Measurements from ENCODE around the gene SLCO3A1. TPM values are rescaled to one million over a fixed set of nuclear protein-coding genes. Genes with fewer than 3 reads are reported as not detected.

The SLCO3A1 gene
- total RNA-seq, 1 experiment from 2014 or later = 9.1 TPM

DNA sequence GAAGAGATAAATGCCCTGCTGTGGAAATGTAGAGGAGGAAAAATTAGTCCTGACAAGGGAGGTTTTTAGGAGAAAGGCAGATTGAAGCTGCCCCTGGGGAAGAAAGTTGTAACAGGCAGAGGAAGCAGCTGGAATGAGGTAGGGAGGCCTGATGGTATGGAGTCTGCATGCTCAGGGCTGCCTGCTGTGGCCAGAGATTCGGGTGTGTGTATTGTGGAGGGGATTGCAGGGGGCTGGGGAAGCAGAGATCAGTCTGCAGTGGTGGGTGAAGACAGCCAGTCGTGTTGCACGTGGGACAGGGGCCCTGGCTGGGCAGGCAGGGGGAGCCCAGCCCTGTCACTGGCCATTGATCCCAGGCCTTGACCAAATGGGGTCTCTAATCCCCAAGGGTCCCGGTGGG is 96.5 kb downstream of the SLCO3A1 start (continued):
- TF ChIP-seq, protein P1, sequence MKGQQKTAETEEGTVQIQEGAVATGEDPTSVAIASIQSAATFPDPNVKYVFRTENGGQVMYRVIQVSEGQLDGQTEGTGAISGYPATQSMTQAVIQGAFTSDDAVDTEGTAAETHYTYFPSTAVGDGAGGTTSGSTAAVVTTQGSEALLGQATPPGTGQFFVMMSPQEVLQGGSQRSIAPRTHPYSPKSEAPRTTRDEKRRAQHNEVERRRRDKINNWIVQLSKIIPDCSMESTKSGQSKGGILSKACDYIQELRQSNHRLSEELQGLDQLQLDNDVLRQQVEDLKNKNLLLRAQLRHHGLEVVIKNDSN (CRISPR knock-in tag; IDR thresholded peaks at IDR 0.05) = no peak
- no peak for TF ChIP-seq SP1 (CRISPR knock-in tag; conservative IDR thresholded peaks at IDR 0.05)
- TF ChIP-seq, protein P2, sequence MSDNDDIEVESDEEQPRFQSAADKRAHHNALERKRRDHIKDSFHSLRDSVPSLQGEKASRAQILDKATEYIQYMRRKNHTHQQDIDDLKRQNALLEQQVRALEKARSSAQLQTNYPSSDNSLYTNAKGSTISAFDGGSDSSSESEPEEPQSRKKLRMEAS (CRISPR knock-in tag; IDR thresholded peaks at IDR 0.05) = no peak
- TF ChIP-seq GABPB1 (CRISPR knock-in tag; IDR thresholded peaks at IDR 0.05) = no peak
- TF ChIP-seq, protein P3, sequence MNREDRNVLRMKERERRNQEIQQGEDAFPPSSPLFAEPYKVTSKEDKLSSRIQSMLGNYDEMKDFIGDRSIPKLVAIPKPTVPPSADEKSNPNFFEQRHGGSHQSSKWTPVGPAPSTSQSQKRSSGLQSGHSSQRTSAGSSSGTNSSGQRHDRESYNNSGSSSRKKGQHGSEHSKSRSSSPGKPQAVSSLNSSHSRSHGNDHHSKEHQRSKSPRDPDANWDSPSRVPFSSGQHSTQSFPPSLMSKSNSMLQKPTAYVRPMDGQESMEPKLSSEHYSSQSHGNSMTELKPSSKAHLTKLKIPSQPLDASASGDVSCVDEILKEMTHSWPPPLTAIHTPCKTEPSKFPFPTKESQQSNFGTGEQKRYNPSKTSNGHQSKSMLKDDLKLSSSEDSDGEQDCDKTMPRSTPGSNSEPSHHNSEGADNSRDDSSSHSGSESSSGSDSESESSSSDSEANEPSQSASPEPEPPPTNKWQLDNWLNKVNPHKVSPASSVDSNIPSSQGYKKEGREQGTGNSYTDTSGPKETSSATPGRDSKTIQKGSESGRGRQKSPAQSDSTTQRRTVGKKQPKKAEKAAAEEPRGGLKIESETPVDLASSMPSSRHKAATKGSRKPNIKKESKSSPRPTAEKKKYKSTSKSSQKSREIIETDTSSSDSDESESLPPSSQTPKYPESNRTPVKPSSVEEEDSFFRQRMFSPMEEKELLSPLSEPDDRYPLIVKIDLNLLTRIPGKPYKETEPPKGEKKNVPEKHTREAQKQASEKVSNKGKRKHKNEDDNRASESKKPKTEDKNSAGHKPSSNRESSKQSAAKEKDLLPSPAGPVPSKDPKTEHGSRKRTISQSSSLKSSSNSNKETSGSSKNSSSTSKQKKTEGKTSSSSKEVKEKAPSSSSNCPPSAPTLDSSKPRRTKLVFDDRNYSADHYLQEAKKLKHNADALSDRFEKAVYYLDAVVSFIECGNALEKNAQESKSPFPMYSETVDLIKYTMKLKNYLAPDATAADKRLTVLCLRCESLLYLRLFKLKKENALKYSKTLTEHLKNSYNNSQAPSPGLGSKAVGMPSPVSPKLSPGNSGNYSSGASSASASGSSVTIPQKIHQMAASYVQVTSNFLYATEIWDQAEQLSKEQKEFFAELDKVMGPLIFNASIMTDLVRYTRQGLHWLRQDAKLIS (CRISPR knock-in tag; IDR thresholded peaks at IDR 0.05; ENCODE audit: borderline replicate concordance) = no peak
- TF ChIP-seq, protein P4, sequence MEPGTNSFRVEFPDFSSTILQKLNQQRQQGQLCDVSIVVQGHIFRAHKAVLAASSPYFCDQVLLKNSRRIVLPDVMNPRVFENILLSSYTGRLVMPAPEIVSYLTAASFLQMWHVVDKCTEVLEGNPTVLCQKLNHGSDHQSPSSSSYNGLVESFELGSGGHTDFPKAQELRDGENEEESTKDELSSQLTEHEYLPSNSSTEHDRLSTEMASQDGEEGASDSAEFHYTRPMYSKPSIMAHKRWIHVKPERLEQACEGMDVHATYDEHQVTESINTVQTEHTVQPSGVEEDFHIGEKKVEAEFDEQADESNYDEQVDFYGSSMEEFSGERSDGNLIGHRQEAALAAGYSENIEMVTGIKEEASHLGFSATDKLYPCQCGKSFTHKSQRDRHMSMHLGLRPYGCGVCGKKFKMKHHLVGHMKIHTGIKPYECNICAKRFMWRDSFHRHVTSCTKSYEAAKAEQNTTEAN (CRISPR knock-in tag; IDR thresholded peaks at IDR 0.05) = no peak
- no peak for TF ChIP-seq TCF7 (CRISPR knock-in tag; IDR thresholded peaks at IDR 0.05; ENCODE audit: low read depth)
- TF ChIP-seq, protein P5, sequence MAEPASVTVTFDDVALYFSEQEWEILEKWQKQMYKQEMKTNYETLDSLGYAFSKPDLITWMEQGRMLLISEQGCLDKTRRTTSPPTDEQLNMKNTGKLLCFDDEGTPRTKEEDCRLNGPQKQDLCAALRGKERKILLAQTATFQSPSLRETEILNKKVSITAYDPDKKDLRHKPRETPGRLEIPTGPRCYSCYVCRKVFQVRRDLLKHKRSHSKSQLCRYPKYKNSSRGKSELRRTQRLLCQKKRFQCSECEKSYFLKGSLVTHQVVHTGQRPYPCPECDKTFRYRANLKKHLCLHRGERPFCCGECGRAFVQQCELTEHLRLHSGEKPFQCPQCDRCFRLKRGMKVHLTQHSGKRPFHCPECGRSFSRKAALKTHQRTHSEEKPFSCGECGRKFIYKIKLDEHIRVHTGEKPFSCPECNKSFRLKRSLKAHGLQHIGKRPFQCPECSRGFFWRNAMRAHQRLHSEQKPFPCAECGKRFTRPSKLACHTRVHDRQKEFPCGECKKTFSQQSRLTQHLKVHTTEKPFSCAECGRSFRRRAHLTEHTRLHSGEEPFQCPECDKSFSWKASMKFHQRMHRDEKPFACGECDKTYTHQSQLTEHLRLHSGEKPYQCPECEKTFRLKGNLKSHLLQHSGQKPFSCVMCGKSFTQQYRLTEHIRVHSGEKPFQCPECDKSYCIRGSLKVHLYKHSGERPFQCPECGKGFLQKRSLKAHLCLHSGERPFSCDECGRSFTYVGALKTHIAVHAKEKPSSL (CRISPR knock-in tag; conservative IDR thresholded peaks at IDR 0.05) = no peak
- TF ChIP-seq TEAD4 (CRISPR knock-in tag; IDR thresholded peaks at IDR 0.05) = no peak
- TF ChIP-seq CREM (CRISPR knock-in tag; IDR thresholded peaks at IDR 0.05) = no peak
- TF ChIP-seq JAZF1 (CRISPR knock-in tag; IDR thresholded peaks at IDR 0.05) = no peak
- TF ChIP-seq, protein P6, sequence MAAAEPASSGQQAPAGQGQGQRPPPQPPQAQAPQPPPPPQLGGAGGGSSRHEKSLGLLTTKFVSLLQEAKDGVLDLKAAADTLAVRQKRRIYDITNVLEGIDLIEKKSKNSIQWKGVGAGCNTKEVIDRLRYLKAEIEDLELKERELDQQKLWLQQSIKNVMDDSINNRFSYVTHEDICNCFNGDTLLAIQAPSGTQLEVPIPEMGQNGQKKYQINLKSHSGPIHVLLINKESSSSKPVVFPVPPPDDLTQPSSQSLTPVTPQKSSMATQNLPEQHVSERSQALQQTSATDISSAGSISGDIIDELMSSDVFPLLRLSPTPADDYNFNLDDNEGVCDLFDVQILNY (CRISPR knock-in tag; IDR thresholded peaks at IDR 0.05) = no peak
- TF ChIP-seq NFE2L1 (CRISPR knock-in tag; IDR thresholded peaks at IDR 0.05) = no peak
- TF ChIP-seq CBFB (CRISPR knock-in tag; IDR thresholded peaks at IDR 0.05; ENCODE audit: low read depth) = no peak

DNA sequence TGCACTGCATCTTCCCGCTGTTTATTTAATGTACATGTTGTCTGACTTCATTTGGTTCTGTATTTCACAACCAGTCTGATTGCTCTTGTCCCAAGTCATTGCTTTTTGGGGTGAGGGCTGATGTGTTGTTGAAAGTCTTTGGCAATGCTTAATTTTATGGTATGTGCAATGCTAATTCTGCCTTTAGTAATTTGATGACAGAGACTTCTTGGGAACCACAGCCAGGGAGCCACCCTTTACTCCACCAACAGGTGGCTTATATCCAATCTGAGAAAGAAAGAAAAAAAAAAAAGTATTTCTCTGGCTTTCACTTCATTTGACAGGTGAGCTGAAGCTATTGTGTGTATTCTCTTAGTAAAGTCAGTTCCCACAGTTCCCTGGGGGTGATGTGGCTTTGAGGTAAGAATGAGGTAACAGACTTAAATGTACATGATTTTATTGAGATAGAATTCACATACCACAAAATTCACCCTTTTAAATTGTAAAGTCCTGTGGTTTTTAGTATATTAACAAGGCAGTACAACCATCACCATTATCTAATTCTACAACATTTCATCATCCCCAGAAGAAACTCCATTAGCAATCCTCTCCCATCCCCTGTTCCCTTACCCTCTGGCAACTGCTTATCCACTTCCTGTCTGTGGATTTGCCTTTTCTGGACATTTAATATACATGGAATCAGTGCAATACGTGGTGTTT is 97.3 kb downstream of the SLCO3A1 start:
- H3K4me3 Mint-ChIP-seq = no peak overlapping the region
- no peaks in the 10 kb centered on the region for H3K9me3 Mint-ChIP-seq
- DNase-seq (ENCODE audit: low spot score) (no peak), ATAC-seq (no peak)
- no peaks in the 10 kb centered on the region for H3K36me3 Mint-ChIP-seq
- peaks cover 58% of the 10 kb centered on the region for H3K4me1 Mint-ChIP-seq
- H3K27me3 Mint-ChIP-seq (ENCODE audit: low read depth) = no peaks in the 10 kb centered on the region
- ChIA-PET POLR2A (no interaction called here), CTCF (interaction anchor here (0.8 kb wide), 1 partner anchor 18 kb away, joined by 3 read pairs; no protein-coding TSS in a partner anchor)
- H3K27ac Mint-ChIP-seq = peak overlapping the region; percentile 15; the same call in 1 of the 2 replicates
- TF ChIP-seq, protein P3 (CRISPR knock-in tag; IDR thresholded peaks at IDR 0.05; ENCODE audit: borderline replicate concordance) = no peak
- TF ChIP-seq ZNF121 (CRISPR knock-in tag; IDR thresholded peaks at IDR 0.05) (no peak), CREM (CRISPR knock-in tag; IDR thresholded peaks at IDR 0.05) (no peak), ZNF263 (CRISPR knock-in tag; IDR thresholded peaks at IDR 0.05; ENCODE audit: low read depth) (no peak), SMAD4 (CRISPR knock-in tag; IDR thresholded peaks at IDR 0.05) (no peak)
- TF ChIP-seq, protein P7, sequence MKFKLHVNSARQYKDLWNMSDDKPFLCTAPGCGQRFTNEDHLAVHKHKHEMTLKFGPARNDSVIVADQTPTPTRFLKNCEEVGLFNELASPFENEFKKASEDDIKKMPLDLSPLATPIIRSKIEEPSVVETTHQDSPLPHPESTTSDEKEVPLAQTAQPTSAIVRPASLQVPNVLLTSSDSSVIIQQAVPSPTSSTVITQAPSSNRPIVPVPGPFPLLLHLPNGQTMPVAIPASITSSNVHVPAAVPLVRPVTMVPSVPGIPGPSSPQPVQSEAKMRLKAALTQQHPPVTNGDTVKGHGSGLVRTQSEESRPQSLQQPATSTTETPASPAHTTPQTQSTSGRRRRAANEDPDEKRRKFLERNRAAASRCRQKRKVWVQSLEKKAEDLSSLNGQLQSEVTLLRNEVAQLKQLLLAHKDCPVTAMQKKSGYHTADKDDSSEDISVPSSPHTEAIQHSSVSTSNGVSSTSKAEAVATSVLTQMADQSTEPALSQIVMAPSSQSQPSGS (CRISPR knock-in tag; IDR thresholded peaks at IDR 0.05; ENCODE audit: borderline replicate concordance, low read depth) = no peak
